ENCODE results near the gene PFKFB2. TPM values are rescaled to one million over a fixed set of nuclear protein-coding genes. Genes with fewer than 3 reads are reported as not detected.
A peak's percentile ranks its signal among the peaks of the same experiment; 100 is the strongest.

Gene PFKFB2
- polyA plus RNA-seq, 2 of the 4 experiments (the other 2 are of a cell fraction) = 7.4 to 8.4 TPM

GRCh38 chr1:207009182-207009850, 43.8 kb upstream of the PFKFB2 start (continued):
- TF ChIP-seq E2F6 (IDR thresholded peaks at IDR 0.05; ENCODE audit: borderline replicate concordance, low read depth) (no peak), EP300 (IDR thresholded peaks at IDR 0.05) (no peak), EHMT2 (IDR thresholded peaks at IDR 0.05; ENCODE audit: low read depth) (no peak)

- peak overlapping the region; percentile 82 to 89; a peak in 4 of 6 replicates for H3K27ac ChIP-seq
- 93% methylated on average over 7 of the region's 7 CpGs for WGBS (ENCODE audit: missing lambda C conversion rate)
- CTCF ChIA-PET = interaction anchor here (0.8 to 3.2 kb wide), 4 partner anchors 9 to 40 kb away, joined by 3 to 12 read pairs (median 8); no protein-coding TSS in a partner anchor
- POLR2A ChIA-PET = no interaction called here
- DNase-seq (ENCODE audit: low read depth in 1 of 2, low spot score in 1 of 2) (no peak), FAIRE-seq (no peak), ATAC-seq (no peak)
- H3K4me2 ChIP-seq = no peak overlapping the region
- no peak overlapping the region for H3K4me3 ChIP-seq
- H3K9me3 ChIP-seq = peaks cover 18% of the 10 kb centered on the region
- TF ChIP-seq HES2 (IDR thresholded peaks at IDR 0.05) = no peak
- TF ChIP-seq BCL3 (IDR thresholded peaks at IDR 0.05) = no peak
- TF ChIP-seq EHF (CRISPR knock-in tag; IDR thresholded peaks at IDR 0.05) = no peak
- TF ChIP-seq CTCF (IDR thresholded peaks at IDR 0.05) = no peak
- TF ChIP-seq HEYL (CRISPR knock-in tag; IDR thresholded peaks at IDR 0.05) = no peak
- no peak for TF ChIP-seq HDAC2 (IDR thresholded peaks at IDR 0.05)
- TF ChIP-seq RAD21 (conservative IDR thresholded peaks at IDR 0.05 in 1 of 2, IDR thresholded peaks at IDR 0.05 in 1 of 2) = no peak
- no peak for TF ChIP-seq SMC3 (IDR thresholded peaks at IDR 0.05)
- no peak for TF ChIP-seq HMGXB4 (CRISPR knock-in tag; IDR thresholded peaks at IDR 0.05; ENCODE audit: borderline replicate concordance)
- TF ChIP-seq ZC3H11A (IDR thresholded peaks at IDR 0.05) = no peak
- no peak for TF ChIP-seq POLR2A (IDR thresholded peaks at IDR 0.05; ENCODE audit: low read length)
- TF ChIP-seq FOXS1 (CRISPR knock-in tag; IDR thresholded peaks at IDR 0.05) = no peak
- no peak for TF ChIP-seq ELK1 (IDR thresholded peaks at IDR 0.05; ENCODE audit: low read depth, low read length)
- TF ChIP-seq MAZ (IDR thresholded peaks at IDR 0.05; ENCODE audit: borderline replicate concordance, low read depth, low read length) = no peak
- no peak for TF ChIP-seq REST (IDR thresholded peaks at IDR 0.05)
- no peak for TF ChIP-seq USF2 (IDR thresholded peaks at IDR 0.05)
- TF ChIP-seq JUN (IDR thresholded peaks at IDR 0.05) = no peak
- no peak for TF ChIP-seq BHLHE40 (IDR thresholded peaks at IDR 0.05; ENCODE audit: low read depth, low read length)
- no peak for TF ChIP-seq PBX3 (IDR thresholded peaks at IDR 0.05)
- no peak for TF ChIP-seq ATOH8 (CRISPR knock-in tag; IDR thresholded peaks at IDR 0.05; ENCODE audit: low read depth)
- peaks cover 36% of the 10 kb centered on the region for H3K4me1 ChIP-seq
These were observed 43.1 kb upstream of the PFKFB2 start for GRCh38 chr1:207009945-207010344.

Data from A549 (cell line).